Heart left ventricle (tissue), 13 donors: ENCODE data around the gene TXNDC11.

Source experiments
- CTCF ChIP-seq, 12 donors: fragments of 200-600 bp; sonication (generic) in 4 of 12; IDR thresholded peaks; one replicate each; pipeline versions ENCODE4 v1.5.0 to v1.8.0; 2018 to 2022; ENCODE audit warnings: antibody characterized with exemption in 12 of 12, mild to moderate bottlenecking in 5 of 12
- POLR2A ChIP-seq, 2 donors: fragments of 450-650 bp; IDR thresholded peaks; one replicate each; pipeline ENCODE4 v1.6.1; 2017; ENCODE audit warnings: antibody characterized with exemption in 2 of 2, mild to moderate bottlenecking in 2 of 2, moderate library complexity in 2 of 2
- donor health status: ischemic (EF 13 %, LVEDD 7.1; RV severe dilation, severe dysfunction).
- donor health status: DM: no; HTN: yes; CAD: no.
- donor health status: DM: no; HTN: no; CAD: no.
- donor health status: ischemic (EF 25% LVEDD 6.9; RV normal size, moderate dysfunction).
- donor health status: ischemic (EF 25% LVEDD 5.7; RV mildly dilated, moderate dysfunction).
- donor health status: ischemic (EF 35%, LVEDD 5.7; RV mildly dilated, moderate dysfunction).
- donor health status: nonischemic (EF 11% LVEDD 7.7; RV severe dilation, severe dysfunction).
- donor health status: DM: yes; HTN: yes; CAD: no.
- donor health status: PGD.
- donor health status: ischemic (EF 29% LVEDD 5.4; RV normal size, mild dysfunction).
- donor health status: nonischemic (EF 23%, LVEDD 6.1; RV moderate dilation, normal function).

DNA sequence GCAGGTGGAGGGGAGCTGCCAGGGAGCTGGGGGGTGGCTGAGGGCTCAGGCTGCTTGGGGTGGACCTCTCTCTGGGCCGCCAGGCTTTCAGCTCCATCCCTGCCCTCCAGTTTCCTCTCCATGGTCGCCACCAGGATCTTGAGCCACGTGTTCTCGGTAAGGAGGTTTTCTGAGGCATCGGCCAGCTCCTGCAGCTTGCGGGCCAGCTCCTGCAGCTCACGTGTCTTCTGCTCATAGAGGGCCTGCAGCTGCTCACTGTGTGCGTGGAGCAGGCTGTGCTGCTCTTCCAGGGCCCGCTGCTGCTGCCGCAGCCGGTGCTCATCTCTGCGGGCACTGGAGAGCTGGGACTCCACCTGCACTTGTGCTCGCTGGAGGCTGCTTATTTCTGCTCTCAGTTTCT lies 63.4 kb downstream of the TXNDC11 start:
- no peak for TF ChIP-seq CTCF (IDR thresholded peaks at IDR 0.05)
- no peak for TF ChIP-seq POLR2A (IDR thresholded peaks at IDR 0.05)
